ENCODE data around the gene ADAD2. TPM values are rescaled to one million over a fixed set of nuclear protein-coding genes. Genes with fewer than 3 reads are reported as not detected.
A peak's percentile ranks its signal among the peaks of the same experiment; 100 is the strongest.
"Not testable (repeated sequence)": the region's sequence is repeated elsewhere in the genome, so short reads cannot be mapped to it uniquely, and the experiment has no call there.

Gene ADAD2
- total RNA-seq, 1 donor from 2014 or later = not detected

DNA sequence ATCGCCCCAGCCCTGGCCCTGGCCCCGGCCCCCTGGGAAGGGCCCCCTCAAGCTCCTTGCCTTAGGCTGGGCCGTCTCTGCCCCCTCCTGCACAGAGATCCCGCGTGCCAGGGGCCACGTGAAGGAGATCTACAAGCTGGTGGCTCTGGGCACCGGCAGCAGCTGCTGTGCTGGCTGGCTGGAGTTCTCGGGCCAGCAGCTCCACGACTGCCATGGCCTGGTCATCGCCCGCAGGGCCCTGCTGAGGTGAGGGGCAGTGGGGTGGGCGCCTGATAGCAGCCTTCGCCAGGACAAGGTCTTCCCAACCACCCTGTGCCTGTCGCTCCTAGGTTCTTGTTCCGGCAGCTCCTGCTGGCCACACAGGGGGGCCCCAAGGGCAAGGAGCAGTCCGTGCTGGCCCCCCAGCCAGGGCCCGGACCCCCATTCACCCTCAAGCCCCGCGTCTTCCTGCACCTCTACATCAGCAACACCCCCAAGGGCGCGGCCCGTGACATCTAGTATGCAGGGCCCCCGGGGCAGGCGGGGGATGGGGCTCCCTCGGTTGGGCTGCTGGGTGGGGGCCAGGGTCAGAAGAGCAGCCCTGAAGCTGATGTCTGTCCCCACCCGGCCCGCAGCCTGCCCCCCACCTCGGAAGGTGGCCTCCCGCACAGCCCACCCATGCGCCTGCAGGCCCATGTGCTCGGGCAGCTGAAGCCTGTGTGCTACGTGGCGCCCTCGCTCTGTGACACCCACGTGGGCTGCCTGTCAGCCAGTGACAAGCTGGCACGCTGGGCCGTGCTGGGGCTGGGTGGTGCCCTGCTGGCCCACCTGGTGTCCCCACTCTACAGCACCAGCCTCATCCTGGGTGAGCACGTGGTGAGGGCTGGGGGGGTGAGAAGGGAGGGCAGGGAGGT, 4.5 kb downstream of the ADAD2 start:
- DNase-seq (ENCODE audit: low read depth in 2 of 2) = no peak

DNA sequence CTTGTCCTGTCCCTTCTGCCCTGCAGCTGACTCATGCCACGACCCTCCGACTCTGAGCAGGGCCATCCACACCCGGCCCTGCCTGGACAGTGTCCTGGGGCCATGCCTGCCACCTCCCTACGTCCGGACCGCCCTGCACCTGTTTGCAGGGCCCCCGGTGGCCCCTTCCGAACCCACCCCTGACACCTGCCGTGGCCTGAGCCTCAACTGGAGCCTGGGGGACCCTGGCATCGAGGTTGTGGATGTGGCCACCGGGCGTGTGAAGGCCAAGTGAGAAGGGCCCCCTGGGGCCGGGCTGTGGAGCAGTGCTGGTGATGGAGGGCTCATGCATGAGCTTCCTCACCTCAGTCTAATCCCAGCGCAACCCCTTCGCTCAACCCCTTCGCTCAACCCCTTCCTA, 5.1 kb downstream of the ADAD2 start:
- DNase-seq (ENCODE audit: low read depth in 2 of 2) = no peak

DNA sequence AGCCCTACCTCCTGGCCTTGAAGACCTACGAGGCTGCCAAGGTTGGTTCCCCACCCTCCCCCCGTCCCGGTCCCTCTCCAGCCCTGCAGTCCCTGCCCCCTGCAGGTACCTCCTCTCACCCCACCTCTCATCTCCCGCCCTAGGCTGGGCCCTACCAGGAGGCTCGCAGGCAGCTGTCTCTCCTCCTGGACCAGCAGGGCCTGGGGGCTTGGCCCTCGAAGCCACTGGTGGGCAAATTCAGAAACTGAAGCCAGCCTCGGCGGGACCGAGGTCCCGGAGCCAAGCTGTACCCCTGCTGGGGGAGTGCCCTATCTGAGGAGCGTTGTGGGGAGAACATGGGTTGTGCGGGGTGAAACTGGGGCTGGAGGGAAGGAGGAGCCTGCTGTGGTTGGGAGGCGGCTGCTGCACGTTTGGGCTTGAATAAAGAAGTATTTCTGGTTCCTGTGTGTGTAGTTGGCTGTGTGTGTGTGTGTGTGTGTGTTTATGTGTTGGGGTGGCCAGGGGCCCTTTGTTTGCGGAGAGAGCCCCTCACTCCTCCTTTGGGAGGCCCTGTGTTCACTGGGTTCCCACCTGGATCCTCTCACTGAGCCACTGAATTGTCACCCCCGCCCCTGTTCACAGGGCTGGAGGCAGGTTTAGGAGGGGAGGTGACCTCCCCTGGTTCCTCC, 5.9 kb downstream of the ADAD2 start:
- DNase-seq (ENCODE audit: low read depth in 2 of 2) = no peak

DNA sequence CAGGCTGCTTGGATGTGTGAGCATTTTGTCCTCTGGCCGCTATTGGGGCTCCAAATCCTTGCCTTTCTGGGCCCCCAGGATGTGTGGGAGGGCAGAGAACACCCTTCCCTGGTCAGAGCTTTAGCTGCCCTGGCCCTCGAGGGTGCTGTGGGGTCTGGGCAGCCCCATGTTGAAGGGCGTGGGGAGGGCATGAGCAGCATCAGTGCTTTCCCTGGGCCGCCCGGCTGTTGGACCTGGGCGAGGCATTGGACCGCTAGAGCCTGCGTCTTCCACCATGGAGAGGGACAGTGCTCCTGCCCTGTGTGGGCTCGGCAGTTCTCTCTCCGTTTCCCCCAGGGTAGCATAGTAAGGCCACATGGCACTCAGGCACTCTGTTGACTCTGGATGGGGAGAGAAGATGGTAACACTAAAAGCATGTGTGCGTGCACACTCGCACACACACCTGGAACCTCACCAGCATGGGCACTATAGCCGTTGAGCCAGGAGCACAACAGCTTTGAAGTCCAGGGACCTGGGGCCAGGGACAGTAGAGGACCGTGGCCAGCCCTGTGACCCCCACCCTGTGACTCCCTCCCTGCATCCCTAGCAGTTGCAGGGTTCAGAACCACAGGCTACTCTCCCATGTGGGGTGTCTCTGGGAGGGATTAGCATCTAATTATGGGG, 6.6 kb downstream of the ADAD2 start:
- no peak for DNase-seq (ENCODE audit: low read depth in 2 of 2)

DNA sequence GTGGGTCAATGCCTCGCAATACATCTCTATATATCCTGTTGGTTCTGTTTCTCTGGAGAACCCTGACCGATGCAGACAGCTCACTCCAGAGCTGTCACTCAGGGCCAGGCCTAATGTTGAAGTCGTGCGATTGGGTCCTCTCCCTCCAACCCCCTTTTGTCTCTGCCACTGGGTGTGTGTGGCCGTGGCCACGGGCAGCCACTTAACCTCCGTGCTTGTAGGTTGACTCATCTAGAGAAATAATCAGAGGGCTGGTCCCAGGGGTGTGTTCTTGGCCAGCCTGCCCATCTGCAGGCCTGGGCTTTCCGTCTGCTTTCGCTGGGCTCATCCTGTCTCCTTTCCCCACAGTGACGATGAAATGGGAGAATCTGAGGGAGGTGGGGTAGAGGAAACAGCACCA, 7.4 kb downstream of the ADAD2 start:
- DNase-seq (ENCODE audit: low read depth in 2 of 2) = peak in 1 of 2 donors; percentile 38

DNA sequence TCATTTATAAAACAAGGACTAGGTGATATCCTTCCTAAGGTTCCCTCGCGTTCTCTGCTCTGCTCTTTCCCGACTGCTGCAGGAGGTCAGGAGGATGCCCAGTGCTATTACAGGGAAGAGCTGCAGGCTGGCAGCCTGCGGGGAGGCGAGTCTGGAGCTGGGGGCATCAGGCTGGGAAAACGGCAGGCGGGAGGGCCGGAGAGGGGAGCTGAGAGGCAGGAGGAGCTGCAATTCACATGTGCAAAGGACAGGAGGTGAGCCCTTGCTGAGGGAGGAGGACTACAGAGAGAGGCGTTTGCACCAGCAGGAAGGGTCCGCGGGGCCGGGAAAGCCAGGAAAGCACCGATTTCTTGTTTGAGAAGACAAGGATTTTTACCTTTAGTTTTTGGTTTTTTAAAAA, 8.1 kb downstream of the ADAD2 start:
- DNase-seq (ENCODE audit: low read depth in 2 of 2) = no peak

DNA sequence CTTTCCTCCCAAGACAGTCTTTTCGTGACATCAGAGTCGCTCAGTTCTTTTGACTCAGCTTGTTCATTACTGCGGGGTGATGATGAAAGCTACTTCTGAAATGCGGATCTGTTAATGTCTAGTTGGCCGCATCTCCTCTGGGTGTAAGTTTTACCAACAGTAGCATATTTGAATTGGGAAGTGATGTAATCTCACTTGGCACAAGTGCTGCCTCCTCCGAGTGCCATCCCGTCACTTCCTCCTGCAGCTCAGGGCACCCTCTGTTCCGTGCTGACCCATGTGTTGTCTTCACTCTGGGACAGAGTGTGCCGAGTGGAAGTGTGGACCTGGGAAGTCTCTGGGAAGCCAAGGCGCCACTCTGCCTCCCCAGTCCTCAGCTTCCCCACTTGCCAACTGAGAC, 8.9 kb downstream of the ADAD2 start:
- DNase-seq (ENCODE audit: low read depth in 2 of 2) = peak in 1 of 2 donors; percentile 16

DNA sequence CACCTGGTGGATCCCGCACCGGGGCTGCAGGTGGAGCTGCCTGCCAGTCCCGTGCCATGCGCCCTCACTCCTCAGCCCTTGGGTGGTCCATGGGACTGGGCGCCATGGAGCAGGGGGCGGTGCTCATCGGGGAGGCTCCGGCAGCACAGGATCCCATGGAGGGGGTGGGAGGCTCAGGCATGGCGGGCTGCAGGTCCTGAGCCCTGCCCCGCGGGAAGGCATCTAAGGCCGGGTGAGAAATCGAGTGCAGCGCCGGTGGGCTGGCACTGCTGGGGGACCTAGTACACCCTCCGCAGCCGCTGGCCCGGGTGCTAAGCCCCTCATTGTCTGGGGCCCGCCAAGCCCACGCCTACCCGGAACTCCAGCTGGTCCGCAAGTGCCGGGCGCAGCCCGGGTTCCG, 13.6 kb downstream of the ADAD2 start:
- not testable (repeated sequence) for DNase-seq (ENCODE audit: low read depth in 2 of 2)

DNA sequence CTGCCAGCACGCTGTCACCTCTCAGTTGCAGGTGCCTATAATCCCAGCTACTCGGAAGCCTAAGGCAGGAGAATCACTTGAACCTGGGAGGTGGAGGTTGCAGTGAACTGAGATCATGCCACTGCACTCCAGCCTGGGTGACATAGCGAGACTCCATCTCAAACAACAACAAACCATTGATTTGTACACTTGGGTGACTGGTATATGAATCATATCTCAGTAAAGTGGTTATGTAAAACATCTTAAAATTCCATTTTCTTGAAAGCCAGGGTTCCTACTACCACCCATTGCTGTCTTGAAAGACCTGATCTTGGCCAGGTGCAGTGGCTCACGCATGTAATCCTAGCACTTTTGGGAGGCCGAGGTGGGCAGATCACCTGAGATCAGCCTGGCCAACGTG, 14.2 kb downstream of the ADAD2 start:
- DNase-seq (ENCODE audit: low read depth in 2 of 2) = not testable (repeated sequence)

DNA sequence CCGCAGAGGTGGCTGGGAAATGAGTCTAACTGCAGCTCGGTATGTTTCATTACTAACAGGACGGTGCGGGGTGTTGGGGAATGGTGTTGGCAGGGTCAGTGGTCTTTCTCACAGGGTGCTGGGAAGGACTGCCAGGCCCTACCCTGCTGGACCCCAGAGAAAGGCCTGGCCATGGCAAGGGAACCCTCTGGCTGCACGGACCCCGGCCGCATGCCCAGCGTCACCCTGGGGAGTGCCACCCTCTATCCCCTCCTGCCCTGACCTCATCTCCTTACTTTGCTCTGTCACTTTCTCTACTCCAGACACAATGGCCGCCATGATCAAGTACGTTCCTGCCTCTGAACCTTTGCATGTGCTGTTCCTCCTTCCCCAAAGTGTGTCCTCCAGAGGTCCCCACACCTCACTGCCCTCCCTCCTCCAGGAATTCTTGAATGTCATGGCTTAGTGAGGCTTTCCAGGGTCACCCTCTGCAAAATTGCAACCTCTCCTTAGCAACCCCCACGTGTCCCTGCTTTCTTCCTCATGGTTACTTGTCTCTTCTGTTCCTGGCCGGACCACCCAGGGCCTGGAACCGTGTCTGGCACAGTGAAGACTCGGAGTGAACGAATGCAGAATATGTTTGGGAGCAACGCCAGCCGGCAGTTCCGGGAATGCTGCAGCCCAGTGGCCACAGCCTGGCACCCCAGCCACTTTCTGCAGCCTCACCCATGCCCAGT, 15.2 kb downstream of the ADAD2 start:
- DNase-seq (ENCODE audit: low read depth in 2 of 2) = no peak

DNA sequence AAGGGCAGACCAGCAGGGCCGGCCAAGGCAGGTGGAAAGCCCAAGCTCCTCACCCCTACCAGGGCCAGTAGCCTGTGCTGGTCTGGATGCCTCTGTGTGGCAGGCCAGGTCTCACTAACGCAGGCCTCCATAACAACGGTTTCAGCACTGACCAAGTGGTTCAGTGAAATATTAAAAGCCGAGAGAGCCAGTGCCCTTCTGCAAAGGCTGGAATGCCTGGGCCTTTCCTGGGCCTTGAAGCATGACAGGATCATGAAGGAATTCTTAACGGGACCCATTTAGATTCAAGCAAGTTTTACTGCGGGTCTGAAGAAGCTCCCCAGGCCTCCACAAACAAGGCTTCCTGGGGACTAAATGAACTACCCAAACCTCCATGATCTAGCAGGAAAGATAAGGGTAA, 16.3 kb downstream of the ADAD2 start:
- no peak for DNase-seq (ENCODE audit: low read depth in 2 of 2)

DNA sequence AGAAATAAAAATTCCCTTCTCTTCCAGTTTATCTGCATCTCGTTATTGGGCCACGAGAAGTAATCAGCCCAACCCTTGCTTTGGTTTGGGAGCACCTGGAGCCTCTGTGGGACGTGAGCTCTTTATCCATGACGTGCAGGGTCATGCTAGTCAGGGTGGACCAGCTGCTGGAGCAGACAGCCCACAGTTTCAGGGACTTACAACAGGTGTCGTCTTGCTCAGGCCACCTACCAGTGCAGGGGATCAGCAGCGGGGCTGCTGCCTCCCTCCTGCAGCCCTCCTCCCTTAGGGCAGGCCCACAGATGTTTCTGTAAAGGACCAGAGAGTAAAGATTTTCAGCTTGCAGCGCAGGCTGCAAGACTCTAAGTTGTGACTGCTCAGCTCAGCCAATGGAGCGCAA, 16.9 kb downstream of the ADAD2 start:
- no peak for DNase-seq (ENCODE audit: low read depth in 2 of 2)

DNA sequence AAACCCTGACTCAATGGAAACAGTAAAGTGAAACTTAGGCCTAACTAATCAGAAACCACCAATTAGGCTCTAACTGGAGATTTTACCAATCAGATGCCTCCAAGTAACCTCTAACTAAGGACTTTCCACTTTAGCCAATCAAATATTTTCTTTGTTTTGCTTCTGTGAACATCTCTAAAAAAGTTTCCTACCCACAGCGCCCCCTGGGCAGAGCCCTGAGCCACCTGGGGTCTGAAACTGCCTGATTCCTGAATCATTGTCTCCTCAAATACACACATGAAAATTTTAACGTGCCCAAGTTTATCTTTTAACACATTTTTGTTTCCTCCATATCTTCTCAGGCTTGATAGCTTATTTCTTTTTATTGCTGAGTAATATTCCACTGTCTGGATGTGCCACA, 19.0 kb downstream of the ADAD2 start:
- no peak for DNase-seq (ENCODE audit: low read depth in 2 of 2)

DNA sequence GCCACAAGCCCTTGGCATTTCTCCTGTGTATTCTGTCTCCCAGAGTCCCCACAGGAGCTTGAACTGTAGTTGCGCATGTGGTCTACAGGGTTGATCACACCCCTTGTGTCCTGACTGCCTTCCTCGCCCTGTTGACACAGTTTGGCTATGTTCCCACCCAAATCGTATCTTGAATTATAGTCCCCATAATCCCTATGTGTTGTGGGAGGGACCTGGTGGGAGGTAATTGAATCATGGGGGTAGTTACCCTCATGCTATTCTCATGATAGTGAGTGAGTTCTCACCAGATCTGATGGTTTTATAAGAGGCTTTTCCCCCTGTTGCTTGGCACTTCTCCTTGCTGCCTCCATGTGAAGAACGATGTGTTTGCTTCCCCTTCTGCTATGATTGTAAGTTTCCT, 21.2 kb downstream of the ADAD2 start:
- DNase-seq (ENCODE audit: low read depth in 2 of 2) = no peak

DNA sequence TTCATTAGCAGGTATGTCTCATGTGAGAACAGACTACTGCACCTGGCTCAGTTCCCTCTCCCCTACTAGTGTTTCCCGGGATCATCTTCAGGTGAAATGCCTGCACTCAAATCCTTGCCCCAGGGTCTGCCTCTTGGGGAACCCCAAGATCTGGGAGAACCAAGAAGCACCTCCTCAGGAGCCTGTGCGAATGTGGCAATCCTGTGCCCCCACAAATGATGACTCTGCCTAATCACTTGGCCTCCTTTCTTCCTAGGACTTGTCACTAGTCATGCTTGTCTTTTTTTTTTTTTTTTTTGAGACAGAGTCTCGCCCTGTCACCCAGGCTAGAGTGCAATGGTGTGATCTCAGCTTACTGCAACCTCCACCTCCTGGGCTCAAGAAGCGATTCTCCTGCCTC, 21.7 kb downstream of the ADAD2 start:
- no peak for DNase-seq (ENCODE audit: low read depth in 2 of 2)

DNA sequence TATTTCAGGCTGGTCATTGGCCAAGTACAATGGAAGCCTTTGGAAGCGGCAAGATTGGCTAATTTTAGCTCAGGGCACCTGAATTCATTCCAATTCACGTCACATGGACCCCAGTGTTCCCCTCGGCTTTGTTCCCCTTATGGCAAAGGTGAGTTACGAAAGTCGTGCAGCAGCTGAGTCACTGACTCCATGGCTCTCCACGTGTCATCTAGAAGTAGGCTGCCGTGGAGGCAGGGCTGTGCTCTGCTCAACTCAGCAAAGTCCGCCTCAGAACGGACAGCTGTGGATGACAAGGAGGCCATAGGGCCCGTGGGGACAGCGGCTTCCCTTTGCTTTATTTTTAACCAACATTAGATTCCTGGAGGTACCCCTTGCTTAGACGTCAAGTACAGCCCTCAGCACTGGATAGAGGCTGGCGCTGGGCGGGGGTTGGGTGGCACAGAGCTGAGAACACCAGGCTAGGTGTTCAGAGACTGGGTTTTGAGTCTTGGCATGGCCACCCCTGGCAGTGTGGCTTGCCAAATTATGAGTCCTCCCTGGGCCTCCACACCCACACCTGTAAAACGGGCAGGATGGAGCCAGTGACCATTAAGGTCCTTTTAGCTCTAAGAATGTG, 23.6 kb downstream of the ADAD2 start:
- DNase-seq (ENCODE audit: low read depth in 2 of 2) = no peak

DNA sequence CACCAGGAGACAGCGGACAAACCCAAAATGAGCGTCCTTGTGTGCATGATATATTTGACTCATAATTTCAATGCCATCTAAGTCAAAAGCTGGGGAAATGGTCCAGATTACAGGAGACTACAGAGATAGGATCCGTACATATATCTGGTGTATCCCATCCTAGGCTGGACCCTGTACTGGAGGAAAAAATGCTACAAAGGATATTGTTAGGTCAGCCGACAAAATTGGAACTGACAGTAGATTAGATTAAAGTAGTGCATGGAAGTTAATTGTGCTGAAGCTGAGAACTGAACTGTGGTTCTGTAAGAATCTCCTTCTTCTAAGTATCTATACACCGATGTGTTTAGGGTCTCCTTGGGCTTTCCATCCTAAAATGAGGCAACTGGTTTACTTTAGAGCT, 24.6 kb downstream of the ADAD2 start:
- DNase-seq (ENCODE audit: low read depth in 2 of 2) = no peak

DNA sequence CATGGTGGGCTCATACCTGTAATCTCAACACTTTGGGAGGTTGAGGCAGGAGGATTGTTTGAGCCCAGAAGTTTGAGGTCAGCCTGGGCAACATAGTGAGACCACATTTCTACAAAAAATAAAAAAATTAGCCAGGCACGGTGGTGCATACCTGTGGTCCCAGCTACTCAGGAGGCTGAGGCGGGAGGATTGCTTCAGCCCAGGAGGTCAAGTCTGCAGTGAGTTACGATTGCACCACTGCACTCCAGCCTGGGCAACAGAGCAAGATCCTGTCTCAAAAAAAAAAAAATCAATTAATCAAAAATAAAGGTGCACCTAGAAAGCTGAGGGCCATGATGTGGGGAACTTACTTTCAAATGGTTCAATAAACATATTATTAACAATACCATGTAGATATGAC, 25.2 kb downstream of the ADAD2 start:
- DNase-seq (ENCODE audit: low read depth in 2 of 2) = not testable (repeated sequence)

DNA sequence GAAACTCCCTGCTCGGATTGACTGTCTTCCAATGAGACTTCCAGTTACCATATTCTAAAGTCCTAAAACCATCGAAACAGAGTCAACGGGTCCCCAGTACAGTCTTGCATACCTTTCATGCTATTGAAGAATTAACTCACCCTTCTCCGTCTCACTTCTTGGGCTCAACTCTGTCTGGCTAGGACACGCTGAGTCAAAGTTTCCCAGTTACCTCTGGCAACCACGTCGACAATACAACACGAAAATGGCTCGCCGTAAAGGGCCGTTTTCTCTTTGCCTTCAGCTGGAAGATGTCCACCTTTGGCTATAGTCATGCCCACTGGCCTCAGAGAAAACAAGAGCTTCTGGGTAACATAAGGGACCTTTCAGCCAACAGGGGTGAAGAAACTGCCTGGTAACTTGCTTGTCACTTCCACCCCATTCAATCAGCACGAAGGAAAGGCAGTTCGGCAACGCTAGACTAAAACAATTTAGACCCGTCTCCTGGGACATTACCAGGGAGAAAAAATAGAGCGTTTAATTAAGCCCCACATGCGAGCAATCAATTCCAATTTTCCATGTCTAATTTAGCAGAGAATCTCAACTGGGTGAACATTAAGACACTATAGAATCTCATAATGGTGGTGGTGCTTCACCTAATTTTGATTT, 27.3 kb downstream of the ADAD2 start:
- no peak for DNase-seq (ENCODE audit: low read depth in 2 of 2)

DNA sequence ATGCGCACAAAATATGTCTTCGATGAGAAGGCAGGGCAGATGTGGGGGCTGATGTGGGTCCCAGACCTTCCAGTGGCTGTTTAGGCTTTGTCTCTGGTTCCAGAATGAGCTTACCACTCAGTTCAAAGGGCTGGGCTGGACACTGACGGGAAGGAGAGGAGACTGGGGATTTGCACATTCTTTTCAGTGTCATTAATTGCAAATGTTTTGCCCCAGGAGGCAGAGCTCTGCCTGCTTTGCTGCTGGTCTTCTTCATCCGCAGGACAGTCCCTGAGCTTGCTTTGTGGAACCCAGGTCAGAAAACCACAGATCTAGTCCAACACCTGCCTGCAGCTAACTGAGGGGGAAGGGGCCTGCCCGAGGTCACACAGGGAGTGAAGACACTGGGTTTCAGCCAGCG, 28.0 kb downstream of the ADAD2 start:
- DNase-seq (ENCODE audit: low read depth in 2 of 2) = no peak

DNA sequence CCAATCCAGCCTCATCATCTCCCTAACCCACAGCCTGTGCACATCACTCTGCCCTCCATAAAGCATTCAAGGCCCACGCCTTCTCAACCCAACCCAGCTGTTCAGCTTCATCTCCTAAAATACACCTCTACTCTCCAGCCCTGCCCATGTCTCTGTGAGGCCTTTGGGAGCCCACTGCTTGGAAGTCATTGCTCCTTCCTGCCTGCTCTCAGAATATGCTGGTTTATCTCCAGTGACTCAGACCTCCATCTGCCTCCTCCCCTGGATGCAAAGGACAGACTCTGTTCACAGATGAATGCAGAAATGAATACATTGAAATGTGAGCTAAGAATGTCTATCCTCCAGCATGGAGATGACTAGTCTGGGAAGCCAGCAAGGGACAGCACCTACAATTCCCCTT, 29.9 kb downstream of the ADAD2 start:
- DNase-seq (ENCODE audit: low read depth in 2 of 2) = no peak

Measured in dermis microvascular lymphatic vessel endothelial cell (primary cell).